MCF 10A (cell line): Measurements from ENCODE around the gene ZBTB33. TPM values are rescaled to one million over a fixed set of nuclear protein-coding genes. Genes with fewer than 3 reads are reported as not detected.

Experiments
- BruUV-seq: library from RNA; stranded (reverse); fragments of 400-500 nt; replicated peaks from 2 replicates; lab custom pipeline; 2021; lab: Mats Ljungman, UMichigan
- CTCF ChIA-PET: fragments of 300-600 bp; sonication (Branson Sonifier 250); formaldehyde crosslinking; extraction: SDS; loops from one replicate; lab custom pipeline; 2021; ENCODE audit warnings: antibody characterized with exemption, inconsistent platforms; lab: Yijun Ruan, JAX
- POLR2A ChIA-PET: fragments of 300-600, 350-650 bp; sonication (Branson Sonifier 250); formaldehyde crosslinking; extraction: SDS; loops from one replicate; lab custom pipeline; 2020; ENCODE audit warnings: antibody characterized with exemption, inconsistent platforms; lab: Yijun Ruan, JAX
- DNase-seq: peaks from one replicate; pipeline ENCODE4 v3.0.0-alpha.2; 2018; ENCODE audit not compliant: unreplicated experiment
- H3K27ac Mint-ChIP-seq: one replicate; pipeline ENCODE4 v1.8.0; 2022; ENCODE audit warnings: mild to moderate bottlenecking, low read depth, mixed read lengths; ENCODE audit not compliant: unreplicated experiment
- H3K27me3 Mint-ChIP-seq: one replicate; pipeline ENCODE4 v1.8.0; 2022; ENCODE audit warnings: mixed read lengths; ENCODE audit not compliant: insufficient read depth, unreplicated experiment
- H3K36me3 Mint-ChIP-seq: one replicate; pipeline ENCODE4 v1.8.0; 2022; ENCODE audit warnings: mild to moderate bottlenecking, moderate library complexity, mixed read lengths; ENCODE audit not compliant: insufficient read depth, unreplicated experiment
- H3K4me1 Mint-ChIP-seq: one replicate; pipeline ENCODE4 v1.8.0; 2022; ENCODE audit warnings: mixed read lengths; ENCODE audit not compliant: insufficient read depth, unreplicated experiment
- H3K4me3 Mint-ChIP-seq: one replicate; pipeline ENCODE4 v1.8.0; 2022; ENCODE audit warnings: mild to moderate bottlenecking, moderate library complexity, mixed read lengths; ENCODE audit not compliant: unreplicated experiment
- H3K9me3 Mint-ChIP-seq: one replicate; pipeline ENCODE4 v1.8.0; 2022; ENCODE audit warnings: mixed read lengths; ENCODE audit not compliant: unreplicated experiment
- CTCF ChIP-seq: fragments of 200-600 bp; IDR thresholded peaks from one replicate; pipeline ENCODE4 v1.8.0; 2022; ENCODE audit warnings: antibody characterized with exemption, mild to moderate bottlenecking; ENCODE audit not compliant: unreplicated experiment
- intact Hi-C: fragments of 100-400 bp; cut with micrococcal nuclease; formaldehyde crosslinking; loops from 2 replicates; pipeline ENCODE4 v1.14.1; 2022
- total RNA-seq: library from RNA; stranded (reverse); gene quantifications from 2 replicates; pipeline ENCODE4 v1.2.3, GENCODE V29; 2022

Gene ZBTB33
- total RNA-seq, 1 experiment from 2014 or later: 11.4 TPM

DNA sequence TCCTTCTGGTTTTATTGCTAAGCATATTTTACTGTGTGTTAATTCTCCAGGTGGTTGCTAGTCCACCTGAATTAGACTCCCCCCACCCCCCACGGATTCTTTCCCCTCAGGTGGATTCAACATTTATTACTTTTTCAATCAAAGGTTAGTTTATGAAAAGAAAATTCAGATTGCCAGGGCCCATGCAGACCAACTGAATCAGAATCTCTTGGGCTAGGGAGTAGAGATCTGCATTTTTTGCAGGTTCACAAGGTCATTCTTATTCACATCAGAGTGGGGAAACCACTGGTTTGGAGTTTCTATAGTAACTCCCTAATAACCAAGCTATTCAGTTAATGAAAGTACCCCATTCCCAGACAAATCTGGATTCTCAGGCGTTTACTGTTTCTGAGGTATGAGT is 50.9 kb downstream of the ZBTB33 start:
- intact Hi-C loops: no loop called here
- CTCF ChIA-PET: interaction anchor here (0.9 to 3.3 kb wide), 3 partner anchors 9 to 88 kb away, joined by 3 to 22 read pairs (median 11); no protein-coding TSS in a partner anchor
- TF ChIP-seq CTCF: no peak
- no peak for DNase-seq
- Mint-ChIP-seq H3K4me3 (no peak overlapping the region), H3K36me3 (no peaks in the 10 kb centered on the region), H3K4me1 (no peaks in the 10 kb centered on the region), H3K9me3 (no peaks in the 10 kb centered on the region), H3K27ac (no peak overlapping the region), H3K27me3 (peaks cover 31% of the 10 kb centered on the region)
- no TSS peak for BruUV-seq
- POLR2A ChIA-PET: interaction anchor here (0.8 to 1.7 kb wide), 3 partner anchors 33 to 51 kb away, joined by 3 to 5 read pairs (median 4); partner anchors contain the start of gene ZBTB33

- ChIA-PET CTCF (interaction anchor here (0.6 to 3.3 kb wide), 3 partner anchors 9 to 292 kb away, joined by 3 to 22 read pairs (median 3); no protein-coding TSS in a partner anchor), POLR2A (interaction anchor here (0.8 to 1.7 kb wide), 3 partner anchors 33 to 51 kb away, joined by 3 to 5 read pairs (median 4); partner anchors contain the start of gene ZBTB33)
- DNase-seq: no peak
- Mint-ChIP-seq H3K4me1 (no peaks in the 10 kb centered on the region), H3K36me3 (no peaks in the 10 kb centered on the region), H3K27me3 (peaks cover 31% of the 10 kb centered on the region), H3K4me3 (no peak overlapping the region), H3K27ac (no peak overlapping the region), H3K9me3 (no peaks in the 10 kb centered on the region)
- no peak for TF ChIP-seq CTCF
- no TSS peak for BruUV-seq
- intact Hi-C loops: no loop called here
Measured at GRCh38 chrX:120301960-120302359, 51.3 kb downstream of the ZBTB33 start.

- H3K4me3 Mint-ChIP-seq: no peak overlapping the region
- ChIA-PET POLR2A (interaction anchor here (0.8 to 1.7 kb wide), 3 partner anchors 34 to 52 kb away, joined by 3 to 5 read pairs (median 4); partner anchors contain the start of gene ZBTB33), CTCF (interaction anchor here (0.6 kb wide), 1 partner anchor 292 kb away, joined by 3 read pairs; no protein-coding TSS in a partner anchor)
- intact Hi-C loops: no loop called here
- no peaks in the 10 kb centered on the region for H3K4me1 Mint-ChIP-seq
- no peak for TF ChIP-seq CTCF
- H3K27ac Mint-ChIP-seq: no peak overlapping the region
- peaks cover 31% of the 10 kb centered on the region for H3K27me3 Mint-ChIP-seq
- peak; percentile 3 for DNase-seq
- no peaks in the 10 kb centered on the region for H3K36me3 Mint-ChIP-seq
- BruUV-seq: no TSS peak
- H3K9me3 Mint-ChIP-seq: no peaks in the 10 kb centered on the region
Measured at GRCh38 chrX:120302434-120302833, 51.8 kb downstream of the ZBTB33 start.

DNA sequence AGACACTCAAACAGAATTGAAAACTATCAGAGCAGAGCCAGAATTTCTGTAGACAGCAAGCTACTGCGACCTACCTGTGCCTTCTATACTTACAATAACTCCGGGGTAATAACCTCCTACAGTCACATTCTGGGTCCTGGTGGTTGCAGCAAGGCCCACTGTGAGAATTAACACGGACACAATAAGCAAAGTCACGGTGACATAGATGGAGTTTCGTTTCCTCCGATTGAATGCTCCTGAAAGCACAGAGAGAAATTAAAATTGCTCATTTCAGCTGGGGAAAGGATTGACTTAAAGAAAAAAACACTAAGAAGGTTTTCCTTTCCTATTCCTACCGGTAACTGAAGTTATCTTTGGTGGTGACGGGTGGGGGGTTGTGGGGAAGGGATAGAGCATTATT is 53.6 kb downstream of the ZBTB33 start:
- Mint-ChIP-seq H3K36me3 (no peaks in the 10 kb centered on the region), H3K27me3 (peaks cover 31% of the 10 kb centered on the region), H3K4me3 (no peak overlapping the region), H3K27ac (no peak overlapping the region), H3K4me1 (no peaks in the 10 kb centered on the region), H3K9me3 (no peaks in the 10 kb centered on the region)
- intact Hi-C loops: no loop called here
- no TSS peak for BruUV-seq
- DNase-seq: no peak
- POLR2A ChIA-PET: no interaction called here
- CTCF ChIA-PET: interaction anchor here (1.0 kb wide), 1 partner anchor 90 kb away, joined by 5 read pairs; no protein-coding TSS in a partner anchor
- no peak for TF ChIP-seq CTCF
